ENCODE data around the gene KCNH5.

Gene KCNH5

GRCh38 chr14:62886461-62886860 lies 158.8 kb downstream of the KCNH5 start:
- TF ChIP-seq CTCF (IDR thresholded peaks at IDR 0.05) = no peak

- no peak for TF ChIP-seq CTCF (IDR thresholded peaks at IDR 0.05)
Observed at GRCh38 chr14:62885451-62885850, 159.8 kb downstream of the KCNH5 start.

DNA sequence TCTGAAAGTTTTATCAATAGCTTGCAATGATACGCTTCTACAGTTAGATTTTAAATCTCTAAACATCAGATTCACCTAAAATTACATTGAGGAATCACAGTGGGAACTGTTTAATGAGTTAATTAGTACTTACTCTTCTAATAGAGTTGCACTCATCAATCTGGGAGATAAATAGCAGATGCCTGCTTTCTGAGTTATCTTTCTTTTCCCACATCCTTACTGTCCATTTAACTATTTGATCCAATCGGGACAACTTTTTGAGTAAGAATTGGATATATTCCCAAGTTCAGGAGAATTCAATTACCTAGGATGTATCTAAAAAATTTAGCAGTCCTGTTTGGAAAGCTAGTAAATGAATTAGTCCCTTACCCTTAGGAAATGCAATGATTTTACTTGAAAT lies 162.3 kb downstream of the KCNH5 start:
- TF ChIP-seq CTCF (IDR thresholded peaks at IDR 0.05) = no peak

DNA sequence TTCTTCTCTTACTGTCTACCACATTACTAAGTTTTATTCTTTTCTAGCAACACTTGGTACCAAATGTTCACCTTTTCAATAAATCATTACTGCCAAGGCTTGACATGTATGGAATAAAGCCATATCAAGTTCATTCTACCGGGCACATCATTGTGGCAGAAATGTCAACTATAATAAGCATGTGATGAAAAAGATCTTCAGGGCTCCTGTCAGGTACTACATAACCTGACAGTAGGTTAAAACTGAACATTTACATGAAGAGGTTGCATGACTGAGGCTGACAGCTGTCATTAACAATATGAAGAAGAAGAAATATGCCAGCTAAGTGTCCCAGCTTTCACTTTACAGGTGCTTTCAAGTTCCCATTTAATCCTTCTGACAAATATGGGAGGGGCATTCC lies 178.9 kb downstream of the KCNH5 start:
- TF ChIP-seq CTCF (IDR thresholded peaks at IDR 0.05) = no peak

DNA sequence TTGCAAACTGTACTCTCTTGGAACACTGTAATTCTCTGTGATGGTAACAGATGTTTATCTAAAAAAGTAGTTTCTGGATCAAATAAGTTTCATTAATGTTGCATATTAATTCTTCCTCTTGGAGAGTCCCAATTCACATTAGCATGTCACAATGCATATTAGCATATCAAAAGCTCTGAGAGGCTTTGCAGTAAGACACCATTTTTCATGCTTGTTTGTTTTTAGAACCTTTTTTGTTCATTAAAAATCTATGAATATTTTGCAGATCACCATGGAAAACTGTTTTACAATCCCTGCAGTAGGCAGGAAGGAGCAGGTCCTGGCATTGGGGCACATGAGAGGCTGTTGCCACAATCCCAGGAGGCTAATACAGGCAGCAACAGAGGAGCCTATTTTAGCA lies 180.7 kb downstream of the KCNH5 start:
- TF ChIP-seq CTCF (IDR thresholded peaks at IDR 0.05) = no peak

- TF ChIP-seq CTCF (IDR thresholded peaks at IDR 0.05) = no peak
Observed at GRCh38 chr14:62854951-62855350, 190.3 kb downstream of the KCNH5 start.

DNA sequence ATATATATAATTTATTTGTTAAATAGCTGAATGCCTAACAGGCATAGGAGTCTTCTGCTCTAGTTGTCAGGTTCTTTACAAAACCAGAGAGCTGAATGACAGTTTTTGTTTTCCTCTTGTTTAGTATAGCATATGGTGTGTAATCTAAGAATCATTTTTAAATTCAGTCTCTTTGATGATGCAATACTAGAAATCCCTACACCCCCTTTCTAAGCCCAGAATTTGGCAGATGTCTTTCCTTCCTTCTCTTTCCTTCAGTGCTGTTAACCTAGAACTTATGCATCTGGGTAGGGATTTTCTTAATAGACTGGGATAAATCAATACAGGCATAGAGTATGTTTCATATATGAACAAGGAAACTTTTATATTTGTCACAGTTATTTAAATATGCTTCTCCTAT lies 198.1 kb downstream of the KCNH5 start:
- no peak for TF ChIP-seq CTCF (IDR thresholded peaks at IDR 0.05)

DNA sequence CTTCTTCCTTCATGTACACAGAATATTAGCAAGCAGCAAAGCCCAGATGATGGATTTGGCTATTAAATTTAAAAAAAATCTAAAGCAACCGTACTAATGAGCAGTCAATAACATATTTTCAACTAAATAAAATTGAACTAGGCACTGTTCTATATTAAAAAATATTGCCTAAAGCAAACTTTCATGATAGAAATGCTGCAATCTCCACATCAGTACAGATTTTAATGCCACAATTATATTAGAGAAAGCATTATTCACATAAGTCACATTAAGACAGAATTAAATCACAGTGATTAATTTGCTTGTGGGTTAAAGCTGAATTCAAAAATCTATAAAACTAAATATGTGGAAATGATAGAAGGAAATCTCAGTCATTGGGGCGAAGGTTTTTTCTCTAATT lies 200.7 kb downstream of the KCNH5 start:
- TF ChIP-seq CTCF (IDR thresholded peaks at IDR 0.05) = no peak
